Fibroblast of skin of right biceps (primary cell): ENCODE results near the gene MED17.

Experiments used
- DNase-seq: peaks from one replicate; pipeline ENCODE4 v3.0.0-alpha.2; 2013

The MED17 gene

GRCh38 chr11:93819966-93820695, 36.0 kb downstream of the MED17 start:
- no peak for DNase-seq

- no peak for DNase-seq
These were observed 36.8 kb downstream of the MED17 start for GRCh38 chr11:93820847-93821246.

GRCh38 chr11:93821617-93822016, 37.5 kb downstream of the MED17 start:
- no peak for DNase-seq

GRCh38 chr11:93822359-93822758, 38.3 kb downstream of the MED17 start:
- DNase-seq = no peak

GRCh38 chr11:93823210-93823609, 39.1 kb downstream of the MED17 start:
- DNase-seq = no peak

GRCh38 chr11:93827363-93827762, 43.3 kb downstream of the MED17 start:
- no peak for DNase-seq

GRCh38 chr11:93829598-93829997, 45.5 kb downstream of the MED17 start:
- DNase-seq = no peak

- DNase-seq = no peak
These were observed 47.5 kb downstream of the MED17 start for GRCh38 chr11:93831343-93832127.

- no peak for DNase-seq
These were observed 48.7 kb downstream of the MED17 start for GRCh38 chr11:93832780-93833179.

GRCh38 chr11:93838967-93839366, 54.9 kb downstream of the MED17 start:
- DNase-seq = no peak

- no peak for DNase-seq
These were observed 56.1 kb downstream of the MED17 start for GRCh38 chr11:93840180-93840579.

GRCh38 chr11:93840981-93841380, 56.9 kb downstream of the MED17 start:
- DNase-seq = no peak

GRCh38 chr11:93841446-93841845, 57.4 kb downstream of the MED17 start:
- DNase-seq = no peak

GRCh38 chr11:93842034-93842433, 58.0 kb downstream of the MED17 start:
- no peak for DNase-seq

- peak; percentile 28 for DNase-seq
These were observed 58.4 kb downstream of the MED17 start for GRCh38 chr11:93842461-93842860.

- no peak for DNase-seq
These were observed 59.8 kb downstream of the MED17 start for GRCh38 chr11:93843906-93844305.

- no peak for DNase-seq
These were observed 60.5 kb downstream of the MED17 start for GRCh38 chr11:93844568-93844967.

GRCh38 chr11:93845181-93846092, 61.4 kb downstream of the MED17 start:
- peak; percentile 47 for DNase-seq

- peak; percentile 75 for DNase-seq
These were observed 62.3 kb downstream of the MED17 start for GRCh38 chr11:93846411-93846810.

GRCh38 chr11:93849201-93849600, 65.1 kb downstream of the MED17 start:
- no peak for DNase-seq

GRCh38 chr11:93849751-93850593, 65.9 kb downstream of the MED17 start:
- peak; percentile 43 for DNase-seq

GRCh38 chr11:93850594-93851018, 66.5 kb downstream of the MED17 start, which contains the start of gene VSTM5:
Gene VSTM5, minus strand, starts transcription at chr11:93850618. Its CDS starts 116 bp downstream, at chr11:93850502.
- DNase-seq = no peak
